ENCODE measurements around the gene ZFPL1. TPM values are rescaled to one million over a fixed set of nuclear protein-coding genes. Genes with fewer than 3 reads are reported as not detected.

ZFPL1 gene
- total and polyA plus RNA-seq, 10 of the 15 experiments (the other 5 are each of a cell fraction or from before 2014, with no cell fraction given): 2.2 to 37.8 (median 27.0) TPM

- TF ChIP-seq, protein P1, sequence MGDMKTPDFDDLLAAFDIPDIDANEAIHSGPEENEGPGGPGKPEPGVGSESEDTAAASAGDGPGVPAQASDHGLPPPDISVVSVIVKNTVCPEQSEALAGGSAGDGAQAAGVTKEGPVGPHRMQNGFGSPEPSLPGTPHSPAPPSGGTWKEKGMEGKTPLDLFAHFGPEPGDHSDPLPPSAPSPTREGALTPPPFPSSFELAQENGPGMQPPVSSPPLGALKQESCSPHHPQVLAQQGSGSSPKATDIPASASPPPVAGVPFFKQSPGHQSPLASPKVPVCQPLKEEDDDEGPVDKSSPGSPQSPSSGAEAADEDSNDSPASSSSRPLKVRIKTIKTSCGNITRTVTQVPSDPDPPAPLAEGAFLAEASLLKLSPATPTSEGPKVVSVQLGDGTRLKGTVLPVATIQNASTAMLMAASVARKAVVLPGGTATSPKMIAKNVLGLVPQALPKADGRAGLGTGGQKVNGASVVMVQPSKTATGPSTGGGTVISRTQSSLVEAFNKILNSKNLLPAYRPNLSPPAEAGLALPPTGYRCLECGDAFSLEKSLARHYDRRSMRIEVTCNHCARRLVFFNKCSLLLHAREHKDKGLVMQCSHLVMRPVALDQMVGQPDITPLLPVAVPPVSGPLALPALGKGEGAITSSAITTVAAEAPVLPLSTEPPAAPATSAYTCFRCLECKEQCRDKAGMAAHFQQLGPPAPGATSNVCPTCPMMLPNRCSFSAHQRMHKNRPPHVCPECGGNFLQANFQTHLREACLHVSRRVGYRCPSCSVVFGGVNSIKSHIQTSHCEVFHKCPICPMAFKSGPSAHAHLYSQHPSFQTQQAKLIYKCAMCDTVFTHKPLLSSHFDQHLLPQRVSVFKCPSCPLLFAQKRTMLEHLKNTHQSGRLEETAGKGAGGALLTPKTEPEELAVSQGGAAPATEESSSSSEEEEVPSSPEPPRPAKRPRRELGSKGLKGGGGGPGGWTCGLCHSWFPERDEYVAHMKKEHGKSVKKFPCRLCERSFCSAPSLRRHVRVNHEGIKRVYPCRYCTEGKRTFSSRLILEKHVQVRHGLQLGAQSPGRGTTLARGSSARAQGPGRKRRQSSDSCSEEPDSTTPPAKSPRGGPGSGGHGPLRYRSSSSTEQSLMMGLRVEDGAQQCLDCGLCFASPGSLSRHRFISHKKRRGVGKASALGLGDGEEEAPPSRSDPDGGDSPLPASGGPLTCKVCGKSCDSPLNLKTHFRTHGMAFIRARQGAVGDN (IDR thresholded peaks at IDR 0.05): 0 out of 2 replicates have a peak, but pooled peaks have one; percentile 47
- TF ChIP-seq ZNF592 (IDR thresholded peaks at IDR 0.05): no peak
Observed at GRCh38 chr11:65071907-65072630, 12.0 kb upstream of the ZFPL1 start (continued).

Data from GM12878 (cell line).